Measurements from ENCODE around the gene TRAT1. TPM values are rescaled to one million over a fixed set of nuclear protein-coding genes. Genes with fewer than 3 reads are reported as not detected.

Gene TRAT1
- total and polyA plus RNA-seq, 9 of the 15 experiments (the other 6 are each of a cell fraction or from before 2014, with no cell fraction given) = not detected

GRCh38 chr3:108847187-108847586 is 24.6 kb downstream of the TRAT1 start:
- Histone ChIP-seq H3K27ac (ENCODE audit: extremely low read depth, low read depth, low read length) (no peak overlapping the region), H3K9me3 (replicated peaks; ENCODE audit: control insufficient read depth, insufficient read depth, low read depth, low read length) (no peaks in the 10 kb centered on the region), H3K4me1 (replicated peaks in 1 of 2; ENCODE audit: control insufficient read depth in 2 of 2, insufficient read depth in 2 of 2, low read length in 2 of 2) (no peaks in the 10 kb centered on the region), H3K4me2 (ENCODE audit: insufficient read depth, low read length) (no peak overlapping the region), H3K9me1 (ENCODE audit: control insufficient read depth, insufficient read depth, low read length) (no peaks in the 10 kb centered on the region), H3K4me3 (no peak overlapping the region), H3K79me2 (ENCODE audit: control insufficient read depth, insufficient read depth, low read length) (no peaks in the 10 kb centered on the region), H2AFZ (ENCODE audit: low read depth, low read length) (no peak overlapping the region), H4K20me1 (replicated peaks; ENCODE audit: control insufficient read depth, insufficient read depth, low read length) (no peaks in the 10 kb centered on the region), H3K36me3 (ENCODE audit: control insufficient read depth, insufficient read depth, low read length) (no peaks in the 10 kb centered on the region), H3K9ac (ENCODE audit: insufficient read depth in 1 of 2, low read depth in 2 of 2, low read length in 2 of 2) (no peak overlapping the region), H3K27me3 (ENCODE audit: control insufficient read depth in 2 of 2, insufficient read depth in 2 of 2, low read length in 2 of 2) (no peaks in the 10 kb centered on the region)
- WGBS (ENCODE audit: insufficient coverage, low coverage, missing lambda C conversion rate) = 0% methylated on average over 2 of the region's 2 CpGs
- CTCF ChIA-PET (ENCODE audit: low intra/inter-chr PET ratio) = no interaction called here
- no peak for DNase-seq (ENCODE audit: extremely low read depth in 1 of 4, low spot score in 3 of 4)
- ATAC-seq = no peak
- POLR2A ChIA-PET = no interaction called here
- in situ Hi-C loops (cut with MboI) = no loop called here
- FAIRE-seq = no peak
- intact Hi-C loops (cut with micrococcal nuclease) = no loop called here
- no TSS peak for BruUV-seq (replicated peaks)
- TF ChIP-seq, protein P1, sequence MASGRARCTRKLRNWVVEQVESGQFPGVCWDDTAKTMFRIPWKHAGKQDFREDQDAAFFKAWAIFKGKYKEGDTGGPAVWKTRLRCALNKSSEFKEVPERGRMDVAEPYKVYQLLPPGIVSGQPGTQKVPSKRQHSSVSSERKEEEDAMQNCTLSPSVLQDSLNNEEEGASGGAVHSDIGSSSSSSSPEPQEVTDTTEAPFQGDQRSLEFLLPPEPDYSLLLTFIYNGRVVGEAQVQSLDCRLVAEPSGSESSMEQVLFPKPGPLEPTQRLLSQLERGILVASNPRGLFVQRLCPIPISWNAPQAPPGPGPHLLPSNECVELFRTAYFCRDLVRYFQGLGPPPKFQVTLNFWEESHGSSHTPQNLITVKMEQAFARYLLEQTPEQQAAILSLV (tag; IDR thresholded peaks at IDR 0.05) = no peak
- TF ChIP-seq, protein P2, sequence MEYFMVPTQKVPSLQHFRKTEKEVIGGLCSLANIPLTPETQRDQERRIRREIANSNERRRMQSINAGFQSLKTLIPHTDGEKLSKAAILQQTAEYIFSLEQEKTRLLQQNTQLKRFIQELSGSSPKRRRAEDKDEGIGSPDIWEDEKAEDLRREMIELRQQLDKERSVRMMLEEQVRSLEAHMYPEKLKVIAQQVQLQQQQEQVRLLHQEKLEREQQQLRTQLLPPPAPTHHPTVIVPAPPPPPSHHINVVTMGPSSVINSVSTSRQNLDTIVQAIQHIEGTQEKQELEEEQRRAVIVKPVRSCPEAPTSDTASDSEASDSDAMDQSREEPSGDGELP (CRISPR knock-in tag; IDR thresholded peaks at IDR 0.05; ENCODE audit: borderline replicate concordance) = no peak
- TF ChIP-seq HSF4 (CRISPR knock-in tag; IDR thresholded peaks at IDR 0.05; ENCODE audit: borderline replicate concordance) (no peak), PURB (CRISPR knock-in tag; IDR thresholded peaks at IDR 0.05; ENCODE audit: low read depth) (no peak), THRAP3 (IDR thresholded peaks at IDR 0.05; ENCODE audit: borderline replicate concordance) (no peak), SLC30A9 (CRISPR knock-in tag; IDR thresholded peaks at IDR 0.05) (no peak), ELK1 (CRISPR knock-in tag; IDR thresholded peaks at IDR 0.05) (no peak), ZNF507 (tag; conservative IDR thresholded peaks at IDR 0.05) (no peak), SIN3A (IDR thresholded peaks at IDR 0.05; ENCODE audit: borderline replicate concordance in 2 of 2, control insufficient read depth in 1 of 2, low read depth in 2 of 2, low read length in 2 of 2) (no peak), SRSF9 (IDR thresholded peaks at IDR 0.05; ENCODE audit: borderline replicate concordance, low read depth, low read length) (no peak), ZNF197 (CRISPR knock-in tag; IDR thresholded peaks at IDR 0.05; ENCODE audit: low read depth) (no peak), ZNF124 (CRISPR knock-in tag; IDR thresholded peaks at IDR 0.05) (no peak), ZNF263 (CRISPR knock-in tag; IDR thresholded peaks at IDR 0.05; ENCODE audit: borderline replicate concordance) (no peak), ZFX (CRISPR knock-in tag; IDR thresholded peaks at IDR 0.05) (no peak), ZNF121 (CRISPR knock-in tag; conservative IDR thresholded peaks at IDR 0.05) (no peak), CHCHD3 (CRISPR knock-in tag; IDR thresholded peaks at IDR 0.05) (no peak)
- TF ChIP-seq, protein P3, sequence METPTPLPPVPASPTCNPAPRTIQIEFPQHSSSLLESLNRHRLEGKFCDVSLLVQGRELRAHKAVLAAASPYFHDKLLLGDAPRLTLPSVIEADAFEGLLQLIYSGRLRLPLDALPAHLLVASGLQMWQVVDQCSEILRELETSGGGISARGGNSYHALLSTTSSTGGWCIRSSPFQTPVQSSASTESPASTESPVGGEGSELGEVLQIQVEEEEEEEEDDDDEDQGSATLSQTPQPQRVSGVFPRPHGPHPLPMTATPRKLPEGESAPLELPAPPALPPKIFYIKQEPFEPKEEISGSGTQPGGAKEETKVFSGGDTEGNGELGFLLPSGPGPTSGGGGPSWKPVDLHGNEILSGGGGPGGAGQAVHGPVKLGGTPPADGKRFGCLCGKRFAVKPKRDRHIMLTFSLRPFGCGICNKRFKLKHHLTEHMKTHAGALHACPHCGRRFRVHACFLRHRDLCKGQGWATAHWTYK (CRISPR knock-in tag; IDR thresholded peaks at IDR 0.05) = no peak
- TF ChIP-seq, protein P4, sequence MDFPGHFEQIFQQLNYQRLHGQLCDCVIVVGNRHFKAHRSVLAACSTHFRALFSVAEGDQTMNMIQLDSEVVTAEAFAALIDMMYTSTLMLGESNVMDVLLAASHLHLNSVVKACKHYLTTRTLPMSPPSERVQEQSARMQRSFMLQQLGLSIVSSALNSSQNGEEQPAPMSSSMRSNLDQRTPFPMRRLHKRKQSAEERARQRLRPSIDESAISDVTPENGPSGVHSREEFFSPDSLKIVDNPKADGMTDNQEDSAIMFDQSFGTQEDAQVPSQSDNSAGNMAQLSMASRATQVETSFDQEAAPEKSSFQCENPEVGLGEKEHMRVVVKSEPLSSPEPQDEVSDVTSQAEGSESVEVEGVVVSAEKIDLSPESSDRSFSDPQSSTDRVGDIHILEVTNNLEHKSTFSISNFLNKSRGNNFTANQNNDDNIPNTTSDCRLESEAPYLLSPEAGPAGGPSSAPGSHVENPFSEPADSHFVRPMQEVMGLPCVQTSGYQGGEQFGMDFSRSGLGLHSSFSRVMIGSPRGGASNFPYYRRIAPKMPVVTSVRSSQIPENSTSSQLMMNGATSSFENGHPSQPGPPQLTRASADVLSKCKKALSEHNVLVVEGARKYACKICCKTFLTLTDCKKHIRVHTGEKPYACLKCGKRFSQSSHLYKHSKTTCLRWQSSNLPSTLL (IDR thresholded peaks at IDR 0.05) = no peak
